Stimulated activated CD4-positive, alpha-beta T cell treated with anti-CD3 and anti-CD28 coated beads, TNF-alpha, amount 100 ng/mL, for 4 hours (primary cell): ENCODE results near the gene PLCB1.

Experiments
- DNase-seq, 3 experiments: peaks; one replicate each; pipeline ENCODE4 v3.0.0-alpha.2; 2020; ENCODE audit warnings: low read depth in 3 of 3

Gene PLCB1

DNA sequence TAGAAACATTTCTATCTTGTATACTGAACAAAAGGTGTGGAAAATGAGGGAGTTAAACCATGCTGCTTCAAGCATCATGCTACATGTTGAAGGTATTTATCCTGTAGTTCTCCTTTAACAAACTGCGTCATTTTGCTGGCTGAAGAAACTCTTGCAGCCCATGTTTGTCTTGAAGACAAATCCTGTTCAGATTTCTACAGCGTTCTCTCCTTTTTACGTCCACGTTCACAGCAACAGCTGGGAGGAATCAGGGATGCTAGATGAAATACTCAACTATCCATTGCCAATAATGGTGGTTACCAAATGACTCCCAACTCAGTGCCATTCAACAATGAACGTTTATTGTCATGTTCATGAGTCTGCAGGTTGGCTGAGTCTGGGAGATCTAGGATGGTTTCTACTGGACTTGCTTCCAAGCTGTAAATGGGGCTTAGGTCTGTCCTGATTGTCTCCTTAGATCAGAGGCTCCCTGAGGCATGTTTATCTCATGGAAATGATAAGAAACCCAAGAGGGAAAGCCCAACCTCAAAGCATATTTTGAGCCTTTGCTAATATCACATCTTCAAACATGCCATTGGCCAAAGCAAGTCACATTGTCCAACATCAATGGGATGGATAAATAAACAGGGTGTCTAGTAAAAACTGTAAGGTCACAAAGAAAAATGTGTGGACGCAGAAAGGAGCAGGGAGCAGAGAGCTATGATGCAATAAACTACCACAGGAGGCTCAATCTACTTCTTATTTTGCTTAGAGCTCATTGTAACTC is 2.7 kb upstream of the PLCB1 start:
- DNase-seq, result no peak

- DNase-seq, result no peak
These were observed 1.1 kb upstream of the PLCB1 start for GRCh38 chr20:8130840-8131526.

DNA sequence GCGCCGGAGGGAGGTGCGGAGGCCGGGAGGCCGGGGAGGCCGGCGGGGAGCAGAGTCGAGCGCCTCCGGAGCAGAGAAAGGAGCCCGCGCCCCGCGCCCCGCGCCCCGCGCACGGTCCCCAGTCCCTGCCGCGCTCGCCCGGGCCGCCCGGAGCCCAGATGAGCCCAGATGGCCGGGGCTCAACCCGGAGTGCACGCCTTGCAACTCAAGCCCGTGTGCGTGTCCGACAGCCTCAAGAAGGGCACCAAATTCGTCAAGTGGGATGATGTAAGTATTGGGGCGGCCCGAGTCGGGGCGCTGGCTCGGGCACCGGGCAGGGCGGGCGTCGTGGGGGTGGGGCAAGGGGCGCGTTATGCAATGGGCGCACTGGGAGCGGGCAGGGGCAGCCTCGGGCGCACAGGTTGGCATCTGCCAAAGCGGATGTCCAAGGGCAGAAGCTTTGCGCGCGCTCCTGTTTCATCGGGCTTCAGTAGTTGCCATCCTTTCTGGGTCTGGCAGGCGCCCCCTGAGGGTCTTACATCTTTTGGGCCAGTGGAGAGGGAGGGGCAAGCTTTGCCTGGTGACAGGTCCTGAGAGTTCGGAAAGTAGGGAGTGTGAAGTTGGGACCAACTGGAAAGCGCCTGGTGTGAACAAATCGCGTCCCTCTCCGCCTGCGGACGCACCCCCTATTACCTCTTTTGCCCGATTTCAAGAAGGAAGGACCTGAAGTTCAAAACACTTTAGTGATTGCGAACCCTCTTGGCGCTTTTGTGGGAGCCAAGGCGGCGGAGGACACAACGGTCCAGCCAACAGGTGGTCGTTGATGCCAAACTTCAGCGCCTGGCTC is 631 bp downstream of the PLCB1 start:
- no peak for DNase-seq

GRCh38 chr20:8133310-8133768 is 1.3 kb downstream of the PLCB1 start:
- no peak for DNase-seq

GRCh38 chr20:8133851-8134451 is 1.9 kb downstream of the PLCB1 start:
- DNase-seq, result no peak

DNA sequence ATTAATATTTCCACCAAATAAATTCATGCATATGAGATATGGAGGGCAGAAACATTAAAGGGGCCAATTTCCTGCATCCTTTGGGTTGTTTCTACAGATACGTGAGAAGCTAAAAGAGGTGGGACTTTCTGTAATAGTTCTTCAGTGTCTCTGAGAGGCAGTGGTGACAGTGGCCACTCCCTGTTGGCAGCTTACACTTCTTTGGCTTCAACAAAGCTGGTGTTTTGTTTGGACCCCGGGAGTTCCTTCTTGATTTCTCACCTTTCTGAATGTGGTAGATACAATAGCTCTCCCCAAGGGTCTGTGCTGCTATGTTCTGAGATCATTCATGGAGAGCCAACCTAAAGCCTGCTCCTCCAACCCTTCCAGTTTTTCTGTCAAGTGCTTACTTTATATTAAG is 7.8 kb downstream of the PLCB1 start:
- no peak for DNase-seq

DNA sequence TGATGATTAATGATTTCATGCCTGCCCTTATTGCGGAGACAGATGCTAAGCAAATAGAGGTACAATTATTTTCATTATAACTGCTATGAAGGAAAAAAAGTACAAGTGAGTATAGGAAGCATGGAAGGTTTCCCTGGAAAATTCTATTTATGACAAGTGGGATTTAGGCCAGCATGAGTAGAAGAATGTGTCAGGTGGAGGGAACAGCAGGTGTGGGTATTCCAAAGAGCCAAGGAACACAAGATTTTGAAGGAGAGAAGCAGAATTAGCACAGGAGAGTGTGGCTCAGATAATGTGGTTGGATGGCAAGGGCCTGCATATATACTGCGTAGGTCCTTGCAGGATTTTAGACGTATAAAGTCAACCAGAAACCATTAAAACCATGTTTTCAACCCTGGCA is 11.4 kb downstream of the PLCB1 start:
- no peak for DNase-seq

DNA sequence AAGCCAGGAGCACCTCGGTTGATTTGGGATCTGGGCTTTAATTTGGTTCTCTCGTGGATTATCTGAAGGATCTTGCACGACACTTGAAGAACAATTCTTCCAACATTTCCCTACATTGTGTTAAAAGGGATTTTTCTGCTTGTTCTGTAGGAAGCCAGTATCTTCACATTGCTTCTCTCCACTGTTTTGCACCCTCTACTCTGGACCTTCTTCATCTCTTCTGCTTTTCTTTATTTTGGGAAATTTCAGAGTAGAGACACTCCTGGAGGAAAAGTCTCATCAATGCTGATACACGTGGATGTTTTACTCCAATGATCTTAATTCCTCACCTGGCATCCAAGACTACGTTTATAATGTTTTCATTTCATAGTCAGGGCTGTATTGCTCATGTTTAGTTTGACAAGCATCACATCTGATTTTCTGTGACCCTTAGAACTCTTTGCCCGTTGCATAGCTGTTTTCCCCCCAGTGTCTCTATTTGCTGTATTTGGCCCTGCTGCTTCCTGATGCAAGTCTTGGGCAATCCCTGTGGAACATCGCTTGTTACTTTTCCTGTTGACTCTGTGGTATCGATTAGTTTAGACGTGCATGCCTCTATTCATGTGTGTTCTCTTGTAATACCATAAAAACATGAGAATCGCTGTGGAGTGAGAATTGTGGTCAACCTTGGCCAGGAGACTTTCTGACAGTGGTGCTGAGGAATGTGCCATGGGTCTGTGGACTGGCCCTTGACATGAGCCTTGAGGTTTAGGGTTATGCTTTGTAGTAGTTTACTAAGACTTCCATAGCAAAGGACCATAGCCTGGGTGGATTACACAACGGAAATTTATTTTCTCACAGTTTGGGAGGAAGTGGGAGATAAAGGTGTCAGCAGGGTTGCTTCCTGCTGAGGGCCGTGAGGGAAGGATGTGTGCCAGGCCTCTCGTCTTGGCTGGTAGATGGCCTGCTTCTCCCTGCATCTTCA is 12.5 kb downstream of the PLCB1 start:
- DNase-seq, result no peak

- DNase-seq, result no peak
These were observed 13.4 kb downstream of the PLCB1 start for GRCh38 chr20:8145246-8146168.

DNA sequence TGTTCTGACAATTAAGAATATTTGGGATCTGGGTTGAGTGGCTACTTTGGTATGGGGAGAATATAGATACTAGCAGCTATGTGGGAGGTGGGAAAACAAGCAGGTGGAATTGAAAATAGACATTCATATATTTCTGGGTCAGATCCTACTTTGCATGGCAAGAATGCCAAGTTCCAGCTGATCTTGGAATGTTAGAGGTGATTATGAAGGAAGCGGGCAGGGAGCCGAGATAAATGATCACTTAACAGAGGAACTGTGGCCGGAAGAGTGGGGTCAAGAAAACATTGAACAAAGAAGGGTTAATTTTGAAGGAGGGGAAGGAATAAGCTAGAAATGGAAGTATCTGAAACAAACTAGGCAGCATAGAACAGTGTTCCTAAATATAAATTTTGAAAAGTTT is 15.4 kb downstream of the PLCB1 start:
- no peak for DNase-seq

DNA sequence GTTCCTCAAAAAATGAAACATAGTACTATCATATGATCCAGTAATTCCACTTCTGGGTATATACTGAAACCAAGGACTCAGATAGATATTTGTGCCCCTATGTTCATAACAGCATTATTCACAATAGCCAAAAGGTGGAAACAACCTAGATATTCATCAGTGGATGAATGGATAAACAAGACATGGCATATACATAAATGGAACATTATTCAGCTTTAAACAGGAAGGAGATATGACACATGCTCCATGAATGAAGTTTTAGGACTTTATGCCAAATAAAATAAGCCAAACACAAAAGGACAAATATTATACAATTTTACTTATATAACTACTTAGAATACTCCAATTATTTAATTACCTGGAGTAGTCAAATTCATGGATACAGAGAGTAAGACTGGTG is 16.4 kb downstream of the PLCB1 start:
- no peak for DNase-seq

- no peak for DNase-seq
These were observed 18.5 kb downstream of the PLCB1 start for GRCh38 chr20:8150591-8150990.

DNA sequence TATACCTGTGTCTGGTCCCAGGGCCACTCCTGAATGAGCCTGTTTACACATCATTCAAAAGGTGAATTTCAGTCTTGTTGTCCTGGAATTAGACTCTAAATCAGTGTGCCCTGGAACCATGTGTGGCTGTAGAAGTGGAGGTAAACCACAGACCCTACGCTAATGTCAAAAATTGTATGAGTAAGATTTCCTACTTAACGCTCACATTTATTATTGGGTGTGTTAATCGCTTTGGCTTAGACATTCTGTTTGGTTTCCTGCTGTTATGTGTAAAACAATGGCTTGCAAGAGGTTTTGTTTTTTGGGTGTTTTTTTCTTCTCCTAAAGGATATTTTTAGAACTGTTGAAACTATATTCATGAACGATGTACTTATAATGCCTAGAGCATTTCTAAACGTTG is 19.3 kb downstream of the PLCB1 start:
- no peak for DNase-seq

- no peak for DNase-seq
These were observed 20.1 kb downstream of the PLCB1 start for GRCh38 chr20:8152183-8152582.

- DNase-seq, result no peak
These were observed 20.8 kb downstream of the PLCB1 start for GRCh38 chr20:8152847-8153246.

- DNase-seq, result no peak
These were observed 21.3 kb downstream of the PLCB1 start for GRCh38 chr20:8153281-8153908.

- DNase-seq, result no peak
These were observed 22.6 kb downstream of the PLCB1 start for GRCh38 chr20:8154638-8155037.

DNA sequence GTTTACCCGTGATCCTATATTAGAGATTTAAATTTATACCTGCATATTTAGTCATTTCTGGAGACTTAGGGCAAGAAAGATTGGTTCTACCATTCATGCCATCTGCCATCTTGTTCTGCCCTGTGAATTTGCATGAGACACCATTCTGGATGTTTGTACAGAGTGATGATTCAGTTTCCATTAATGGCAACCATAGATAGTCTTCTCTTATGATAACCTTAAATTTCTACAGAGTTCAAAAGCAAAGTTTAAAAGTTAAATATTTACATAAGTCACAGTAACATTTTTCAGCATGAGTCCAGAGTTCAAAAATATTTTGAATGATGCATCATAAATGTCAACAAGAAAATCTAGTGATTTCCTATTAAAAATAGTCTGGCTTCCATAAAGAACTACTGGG is 23.2 kb downstream of the PLCB1 start:
- no peak for DNase-seq

DNA sequence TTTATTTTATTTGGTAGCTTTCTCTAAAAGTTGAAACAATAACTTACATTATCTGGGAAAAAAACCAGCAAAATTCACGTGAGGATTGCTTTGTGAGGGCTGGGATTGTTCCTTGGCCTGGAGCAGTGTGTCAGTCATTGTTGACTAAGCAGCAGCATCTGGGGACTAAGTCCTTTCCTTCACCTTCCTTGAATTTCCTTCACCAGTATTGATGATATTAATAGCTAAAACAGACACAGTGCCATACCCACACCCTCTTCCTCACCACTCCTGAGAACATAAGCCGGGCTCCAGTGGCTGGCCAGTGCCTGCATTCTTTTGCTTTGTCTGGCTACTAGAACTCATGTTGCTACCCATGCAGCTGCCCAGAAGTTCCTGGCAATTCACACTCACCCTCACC is 23.7 kb downstream of the PLCB1 start:
- DNase-seq, result no peak
